Neuronal stem cell (in vitro differentiated cells): ENCODE data around the gene GK. TPM values are rescaled to one million over a fixed set of nuclear protein-coding genes. Genes with fewer than 3 reads are reported as not detected.

Experiments
- DNase-seq: peaks from one replicate; pipeline ENCODE4 v3.0.0-alpha.2; 2013; ENCODE audit warnings: low spot score
- H2AFZ ChIP-seq: one replicate; pipeline ENCODE4 v1.6.1; 2013; ENCODE audit warnings: mild to moderate bottlenecking, low read length, inconsistent platforms
- H2AK5ac ChIP-seq: 2 replicates; pipeline ENCODE4 v1.6.1; 2013; ENCODE audit warnings: low read depth, mild to moderate bottlenecking, inconsistent platforms, low read length, moderate library complexity, mixed read lengths
- H2BK120ac ChIP-seq: 2 replicates; pipeline ENCODE4 v1.6.1; 2013; ENCODE audit warnings: low read depth, mild to moderate bottlenecking, inconsistent platforms, low read length, moderate library complexity, mixed read lengths
- H2BK12ac ChIP-seq: one replicate; pipeline ENCODE4 v1.6.1; 2013; ENCODE audit warnings: low read length, inconsistent platforms
- H2BK15ac ChIP-seq: 2 replicates; pipeline ENCODE4 v1.6.1; 2013; ENCODE audit warnings: mild to moderate bottlenecking, low read length, inconsistent platforms, mixed read lengths
- H2BK5ac ChIP-seq: one replicate; pipeline ENCODE4 v1.6.1; 2013; ENCODE audit warnings: inconsistent platforms, mild to moderate bottlenecking, low read length, moderate library complexity
- H3K14ac ChIP-seq: one replicate; pipeline ENCODE4 v1.6.1; 2013; ENCODE audit warnings: low read length, inconsistent platforms
- H3K18ac ChIP-seq: 2 replicates; pipeline ENCODE4 v1.6.1; 2013; ENCODE audit warnings: low read length, inconsistent platforms
- H3K23ac ChIP-seq: 2 replicates; pipeline ENCODE4 v1.6.1; 2013; ENCODE audit warnings: low read depth, mild to moderate bottlenecking, mixed read lengths, low read length, inconsistent platforms; ENCODE audit not compliant: poor library complexity
- H3K27ac ChIP-seq: replicated peaks from 3 replicates; pipeline ENCODE4 v1.5.1; 2013; ENCODE audit warnings: low read length, inconsistent platforms
- H3K27me3 ChIP-seq, 3 experiments: 2 replicates each; pipeline ENCODE4 v1.6.1; 2013; ENCODE audit warnings: low read length in 3 of 3, mild to moderate bottlenecking in 2 of 3, inconsistent platforms in 1 of 3, low read depth in 1 of 3, mixed read lengths in 1 of 3, moderate library complexity in 1 of 3; ENCODE audit not compliant: control insufficient read depth in 3 of 3, insufficient read depth in 3 of 3
- H3K36me3 ChIP-seq, 2 donors: replicated peaks in 1 of 2; 2 replicates each; pipeline ENCODE4 v1.6.1; 2013; ENCODE audit warnings: low read length in 2 of 2; ENCODE audit not compliant: control insufficient read depth in 2 of 2, insufficient read depth in 2 of 2
- H3K4ac ChIP-seq: 2 replicates; pipeline ENCODE4 v1.6.1; 2013; ENCODE audit warnings: inconsistent platforms, mild to moderate bottlenecking, low read length, moderate library complexity
- H3K4me1 ChIP-seq, 2 donors: 1 replicate in 1 of 2; 2 replicates in 1 of 2; pipeline ENCODE4 v1.6.1; 2013; ENCODE audit warnings: low read length in 2 of 2, low read depth in 1 of 2; ENCODE audit not compliant: control insufficient read depth in 2 of 2, insufficient read depth in 1 of 2
- H3K4me2 ChIP-seq: one replicate; pipeline ENCODE4 v1.6.1; 2013; ENCODE audit warnings: mild to moderate bottlenecking, low read length, inconsistent platforms; ENCODE audit not compliant: insufficient read depth, poor library complexity, severe bottlenecking
- H3K4me3 ChIP-seq, 2 donors: 2 replicates each; pipeline ENCODE4 v1.5.1; 2013; ENCODE audit warnings: low read length in 2 of 2, mild to moderate bottlenecking in 2 of 2, inconsistent platforms in 1 of 2, moderate library complexity in 1 of 2
- H3K79me1 ChIP-seq: one replicate; pipeline ENCODE4 v1.6.1; 2013; ENCODE audit warnings: low read depth, mild to moderate bottlenecking, inconsistent platforms, low read length, moderate library complexity
- H3K9ac ChIP-seq: one replicate; pipeline ENCODE4 v1.6.1; 2013; ENCODE audit warnings: mild to moderate bottlenecking, low read depth, low read length, inconsistent platforms; ENCODE audit not compliant: poor library complexity
- H3K9me3 ChIP-seq, 2 donors: replicated peaks in 1 of 2; 2 replicates each; pipeline versions ENCODE3 to v1.6.1; 2013; ENCODE audit warnings: low read length in 2 of 2, mild to moderate bottlenecking in 2 of 2, inconsistent platforms in 1 of 2, low read depth in 1 of 2, mixed read lengths in 1 of 2, moderate library complexity in 1 of 2; ENCODE audit not compliant: control insufficient read depth in 2 of 2, insufficient read depth in 1 of 2
- H4K8ac ChIP-seq: one replicate; pipeline ENCODE4 v1.6.1; 2013; ENCODE audit warnings: low read depth, mild to moderate bottlenecking, inconsistent platforms, low read length, moderate library complexity
- H4K91ac ChIP-seq: one replicate; pipeline ENCODE4 v1.6.1; 2013; ENCODE audit warnings: low read length, low read depth, mild to moderate bottlenecking, inconsistent platforms; ENCODE audit not compliant: poor library complexity
- WGBS, 2 donors: extraction: QIAGEN DNeasy Blood & Tissue Kit; methylation state at CpG; one replicate each; pipeline ENCODE4 v1.1.7; 2013; ENCODE audit warnings: missing lambda C conversion rate in 2 of 2, mixed read lengths in 1 of 2; ENCODE audit not compliant: insufficient read length in 2 of 2, insufficient replicate concordance in 1 of 2; ENCODE audit errors: extremely low coverage in 2 of 2; 5-methylcytosine and 5-hydroxymethylcytosine counted together
- polyA plus RNA-seq, 2 experiments: library from polyadenylated mRNA; stranded (reverse); fragments of 200-250 nt; gene quantifications; one replicate each; pipeline ENCODE4 v1.2.3, GENCODE V29; 2013

GK gene
- polyA plus RNA-seq (2013, experiment 1 of 2), result 3.8 TPM
- polyA plus RNA-seq (2013, experiment 2 of 2), result 4.1 TPM

DNA sequence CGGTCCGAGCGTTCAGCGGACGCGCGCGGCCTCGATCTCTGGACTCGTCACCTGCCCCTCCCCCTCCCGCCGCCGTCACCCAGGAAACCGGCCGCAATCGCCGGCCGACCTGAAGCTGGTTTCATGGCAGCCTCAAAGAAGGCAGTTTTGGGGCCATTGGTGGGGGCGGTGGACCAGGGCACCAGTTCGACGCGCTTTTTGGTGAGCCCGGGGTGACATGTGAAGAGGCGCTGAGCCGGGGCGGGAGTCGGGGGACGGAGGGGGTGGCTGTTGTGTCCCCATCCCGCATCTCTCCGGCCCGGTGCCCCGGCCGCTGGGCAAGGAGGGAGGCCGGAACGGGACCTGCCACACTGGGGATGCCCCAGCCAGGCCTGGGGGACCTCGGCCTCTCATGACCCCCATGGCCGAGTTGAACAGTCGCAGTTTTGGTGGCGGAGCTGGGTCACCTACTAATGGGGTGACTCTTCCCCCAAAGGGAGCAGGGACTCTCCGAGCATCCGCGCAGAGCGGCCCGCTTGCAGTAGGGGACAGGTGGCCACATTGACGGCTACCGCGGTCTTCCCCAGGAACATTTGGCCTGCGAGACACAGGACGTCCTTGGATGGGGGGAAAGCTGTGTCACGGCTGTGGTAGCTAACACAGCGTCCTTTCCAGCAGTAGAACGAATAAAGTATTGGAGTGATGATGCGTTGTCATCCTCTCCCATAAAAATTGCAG lies at the start of gene GK:
TSS of gene GK (plus strand) at position 9 of the 717 bp plus-strand sequence. CDS start at position 124, 115 bp downstream.
- no peaks in the 10 kb centered on the region for H3K36me3 ChIP-seq
- H2BK12ac ChIP-seq, result no peak within 1 kb of the TSS
- H3K27me3 ChIP-seq, result no peaks in the 10 kb centered on the region
- DNase-seq, result peak; percentile 14
- no peak within 1 kb of the TSS for H2BK120ac ChIP-seq
- no peak within 1 kb of the TSS for H2AK5ac ChIP-seq
- peak within 1 kb of the TSS; percentile 55 for H3K23ac ChIP-seq
- H3K18ac ChIP-seq, result no peak within 1 kb of the TSS
- H4K8ac ChIP-seq, result no peak within 1 kb of the TSS
- H3K14ac ChIP-seq, result peak within 1 kb of the TSS; percentile 38
- peaks cover 0 to 4% of the 10 kb centered on the region in 2 donors for H3K4me1 ChIP-seq
- H3K4me2 ChIP-seq, result peak within 1 kb of the TSS; percentile 62
- H3K9me3 ChIP-seq, result no peaks in the 10 kb centered on the region
- H3K9ac ChIP-seq, result peak within 1 kb of the TSS; percentile 77
- no peaks in the 10 kb centered on the region for H3K79me1 ChIP-seq
- no peak within 1 kb of the TSS for H4K91ac ChIP-seq
- no peak within 1 kb of the TSS for H3K4ac ChIP-seq
- peak within 1 kb of the TSS; percentile 51 for H3K27ac ChIP-seq
- H2BK5ac ChIP-seq, result no peak within 1 kb of the TSS
- peak within 1 kb of the TSS; percentile 98 for H2AFZ ChIP-seq
- WGBS, 2 donors, result no CpG with 5 or more reads among the region's 53 CpGs
- peak within 1 kb of the TSS; percentile 81 to 90 for H3K4me3 ChIP-seq
- H2BK15ac ChIP-seq, result no peak within 1 kb of the TSS

DNA sequence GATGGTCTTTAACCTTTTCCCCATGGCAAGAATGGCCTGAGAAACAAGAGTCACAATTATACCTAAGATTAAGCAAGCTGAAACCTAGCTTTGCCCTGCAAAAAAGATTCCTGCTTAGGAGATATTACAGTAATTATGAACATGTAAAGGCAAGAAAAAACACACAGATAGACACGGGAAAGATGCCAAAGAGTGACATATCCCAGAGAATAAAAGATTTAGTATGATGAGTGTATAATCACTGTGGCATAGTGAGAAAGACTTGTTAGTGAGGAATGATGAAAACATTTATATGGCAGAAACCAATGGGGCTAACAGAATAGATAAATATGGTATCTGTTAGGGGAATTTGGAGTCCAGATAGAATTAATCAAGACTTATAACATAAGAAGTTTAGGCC lies 46.1 kb upstream of the GK start:
- no CpG with 5 or more reads among the region's 1 CpG for WGBS, 2 donors
- Histone ChIP-seq H3K4me1 (no peaks in the 10 kb centered on the region), H3K14ac (no peak overlapping the region), H3K23ac (no peak overlapping the region), H3K27ac (no peak overlapping the region), H2BK15ac (no peak overlapping the region), H3K18ac (no peak overlapping the region), H4K8ac (no peak overlapping the region), H2BK120ac (no peak overlapping the region), H2AK5ac (no peak overlapping the region), H3K9me3 (no peaks in the 10 kb centered on the region), H3K36me3 (no peaks in the 10 kb centered on the region), H3K4me2 (no peak overlapping the region), H2AFZ (no peak overlapping the region), H3K9ac (no peak overlapping the region), H3K4ac (no peak overlapping the region), H2BK12ac (no peak overlapping the region), H4K91ac (no peak overlapping the region), H3K27me3 (no peaks in the 10 kb centered on the region), H3K4me3 (no peak overlapping the region), H3K79me1 (no peaks in the 10 kb centered on the region), H2BK5ac (no peak overlapping the region)
- no peak for DNase-seq

DNA sequence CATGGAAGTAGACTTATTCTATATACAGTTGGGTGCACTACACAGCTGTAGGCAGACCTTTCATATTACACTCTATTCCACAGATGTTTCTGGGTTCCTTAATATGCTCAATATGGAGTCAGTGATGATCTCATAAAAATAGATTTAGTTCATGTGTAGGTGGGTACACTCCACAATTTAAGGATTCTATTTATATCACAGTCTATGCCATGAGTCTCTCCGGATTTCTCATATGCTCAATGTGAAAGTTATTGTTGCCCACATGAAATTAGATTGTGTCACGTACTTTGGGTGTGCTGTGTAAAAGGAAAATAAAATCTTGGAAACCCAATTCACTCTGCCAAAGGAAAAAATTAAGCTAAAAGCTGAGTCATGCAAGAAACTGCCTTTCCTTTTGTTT lies 43.2 kb upstream of the GK start:
- Histone ChIP-seq H3K79me1 (no peaks in the 10 kb centered on the region), H4K8ac (no peak overlapping the region), H2BK12ac (no peak overlapping the region), H3K4ac (no peak overlapping the region), H3K4me3 (no peak overlapping the region), H3K9ac (no peak overlapping the region), H3K27me3 (no peaks in the 10 kb centered on the region), H3K36me3 (no peaks in the 10 kb centered on the region), H2AFZ (no peak overlapping the region), H2BK15ac (no peak overlapping the region), H4K91ac (no peak overlapping the region), H3K14ac (no peak overlapping the region), H3K9me3 (no peaks in the 10 kb centered on the region), H2AK5ac (no peak overlapping the region), H3K4me2 (no peak overlapping the region), H3K18ac (no peak overlapping the region), H3K23ac (no peak overlapping the region), H3K27ac (no peak overlapping the region), H3K4me1 (no peaks in the 10 kb centered on the region), H2BK5ac (no peak overlapping the region), H2BK120ac (no peak overlapping the region)
- WGBS, 2 donors, result no CpG with 5 or more reads among the region's 2 CpGs
- no peak for DNase-seq

DNA sequence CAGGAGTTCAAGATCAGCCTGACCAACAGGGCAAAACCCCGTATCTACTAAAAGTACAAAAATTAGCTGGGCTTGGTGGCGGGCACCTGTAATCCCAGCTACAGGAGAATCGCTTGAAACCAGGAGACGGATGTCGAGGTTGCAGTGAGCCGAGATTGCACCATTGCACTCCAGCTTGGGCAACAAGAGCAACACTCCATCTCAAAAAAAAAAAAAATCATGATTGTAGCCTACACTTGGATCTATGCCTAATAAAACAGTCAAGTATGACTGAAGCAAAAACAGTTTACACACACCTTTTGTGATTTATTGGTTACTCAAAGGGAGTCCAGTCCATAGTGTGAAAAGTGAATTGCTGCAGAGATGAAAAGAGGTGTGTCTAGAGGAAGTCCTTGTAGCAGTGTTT lies 41.0 kb upstream of the GK start:
- Histone ChIP-seq H2AFZ (no peak overlapping the region), H3K23ac (no peak overlapping the region), H3K4ac (no peak overlapping the region), H3K36me3 (no peaks in the 10 kb centered on the region), H3K4me2 (no peak overlapping the region), H4K8ac (no peak overlapping the region), H3K9ac (no peak overlapping the region), H3K79me1 (no peaks in the 10 kb centered on the region), H3K14ac (no peak overlapping the region), H3K4me1 (no peaks in the 10 kb centered on the region), H3K18ac (no peak overlapping the region), H4K91ac (no peak overlapping the region), H2BK5ac (no peak overlapping the region), H2AK5ac (no peak overlapping the region), H3K27me3 (no peaks in the 10 kb centered on the region), H2BK120ac (no peak overlapping the region), H2BK15ac (no peak overlapping the region), H3K4me3 (no peak overlapping the region), H3K9me3 (no peaks in the 10 kb centered on the region), H2BK12ac (no peak overlapping the region), H3K27ac (no peak overlapping the region)
- no peak for DNase-seq
- WGBS, 2 donors, result no CpG with 5 or more reads among the region's 6 CpGs
